ENCODE results near the gene RPL27A. TPM values are rescaled to one million over a fixed set of nuclear protein-coding genes. Genes with fewer than 3 reads are reported as not detected.

RPL27A gene
- total RNA-seq, 1 donor from 2014 or later, result 1,116 TPM

GRCh38 chr11:8638300-8638699, 44.3 kb upstream of the RPL27A start:
- peaks cover 10% of the 10 kb centered on the region for H3K4me1 ChIP-seq
- H3K27me3 ChIP-seq, result no peaks in the 10 kb centered on the region
- no peaks in the 10 kb centered on the region for H3K36me3 ChIP-seq
- Mint-ChIP-seq H3K27ac (no peak overlapping the region), H3K4me3 (no peak overlapping the region), H3K9me3 (peaks cover 8% of the 10 kb centered on the region), H3K36me3 (peaks cover 19% of the 10 kb centered on the region), H3K27me3 (ENCODE audit: insufficient read depth, low read depth) (peaks cover 2% of the 10 kb centered on the region), H3K4me1 (peaks cover 15% of the 10 kb centered on the region)
- no peak for DNase-seq (ENCODE audit: low spot score)
- no peaks in the 10 kb centered on the region for H3F3A ChIP-seq (ENCODE audit: low read depth)
- H3K4me3 ChIP-seq, result no peak overlapping the region
- H3K27ac ChIP-seq, result no peak overlapping the region
- no peaks in the 10 kb centered on the region for H4K20me1 ChIP-seq (ENCODE audit: low read depth)
- H3K9me3 ChIP-seq (ENCODE audit: low read depth), result no peaks in the 10 kb centered on the region
- H2AFZ ChIP-seq (replicated peaks), result no peak overlapping the region
- no peak overlapping the region for H3K4me2 ChIP-seq
- TF ChIP-seq CTCF (IDR thresholded peaks at IDR 0.05), result no peak
- no peaks in the 10 kb centered on the region for H3K79me2 ChIP-seq (ENCODE audit: low read depth)
- no peak overlapping the region for H3K9ac ChIP-seq

GRCh38 chr11:8639655-8640054, 42.9 kb upstream of the RPL27A start:
- peaks cover 2% of the 10 kb centered on the region for H3K27me3 Mint-ChIP-seq (ENCODE audit: insufficient read depth, low read depth)
- peaks cover 19% of the 10 kb centered on the region for H3K36me3 Mint-ChIP-seq
- peaks cover 8% of the 10 kb centered on the region for H3K9me3 Mint-ChIP-seq
- H3K79me2 ChIP-seq (ENCODE audit: low read depth), result no peaks in the 10 kb centered on the region
- H3K4me1 Mint-ChIP-seq, result peaks cover 15% of the 10 kb centered on the region
- H3K27me3 ChIP-seq, result no peaks in the 10 kb centered on the region
- H3K4me2 ChIP-seq, result no peak overlapping the region
- no peaks in the 10 kb centered on the region for H3F3A ChIP-seq (ENCODE audit: low read depth)
- H3K9ac ChIP-seq, result no peak overlapping the region
- no peaks in the 10 kb centered on the region for H3K36me3 ChIP-seq
- H3K4me3 ChIP-seq, result no peak overlapping the region
- DNase-seq (ENCODE audit: low spot score), result no peak
- H4K20me1 ChIP-seq (ENCODE audit: low read depth), result no peaks in the 10 kb centered on the region
- H3K4me3 Mint-ChIP-seq, result no peak overlapping the region
- H2AFZ ChIP-seq (replicated peaks), result no peak overlapping the region
- TF ChIP-seq EZH2phosphoT487 (IDR thresholded peaks at IDR 0.05), result no peak
- TF ChIP-seq EZH2 (IDR thresholded peaks at IDR 0.05), result no peak
- TF ChIP-seq CTCF (IDR thresholded peaks at IDR 0.05), result no peak
- H3K4me1 ChIP-seq, result peaks cover 10% of the 10 kb centered on the region
- no peak overlapping the region for H3K27ac Mint-ChIP-seq
- H3K27ac ChIP-seq, result no peak overlapping the region
- no peaks in the 10 kb centered on the region for H3K9me3 ChIP-seq (ENCODE audit: low read depth)

GRCh38 chr11:8640267-8640906, 42.2 kb upstream of the RPL27A start:
- Histone ChIP-seq H3K4me1 (peaks cover 10% of the 10 kb centered on the region), H3K9ac (no peak overlapping the region), H2AFZ (replicated peaks) (no peak overlapping the region), H3K27ac (no peak overlapping the region), H3K9me3 (ENCODE audit: low read depth) (no peaks in the 10 kb centered on the region), H3K4me2 (peak overlapping the region; percentile 24), H3K4me3 (no peak overlapping the region), H3F3A (ENCODE audit: low read depth) (no peaks in the 10 kb centered on the region), H4K20me1 (ENCODE audit: low read depth) (no peaks in the 10 kb centered on the region), H3K36me3 (no peaks in the 10 kb centered on the region), H3K27me3 (no peaks in the 10 kb centered on the region), H3K79me2 (ENCODE audit: low read depth) (no peaks in the 10 kb centered on the region)
- peak; percentile 32 for DNase-seq (ENCODE audit: low spot score)
- TF ChIP-seq EZH2phosphoT487 (IDR thresholded peaks at IDR 0.05) (no peak), EZH2 (IDR thresholded peaks at IDR 0.05) (no peak), CTCF (IDR thresholded peaks at IDR 0.05) (no peak)
- peaks cover 8% of the 10 kb centered on the region for H3K9me3 Mint-ChIP-seq
- peaks cover 19% of the 10 kb centered on the region for H3K36me3 Mint-ChIP-seq
- H3K4me3 Mint-ChIP-seq, result no peak overlapping the region
- H3K4me1 Mint-ChIP-seq, result peaks cover 15% of the 10 kb centered on the region
- H3K27me3 Mint-ChIP-seq (ENCODE audit: insufficient read depth, low read depth), result peaks cover 2% of the 10 kb centered on the region
- H3K27ac Mint-ChIP-seq, result no peak overlapping the region

Measured in neural progenitor cell (in vitro differentiated cells).